ENCODE measurements around the gene PGM3. TPM values are rescaled to one million over a fixed set of nuclear protein-coding genes. Genes with fewer than 3 reads are reported as not detected.
A peak's percentile ranks its signal among the peaks of the same experiment; 100 is the strongest.

PGM3 gene
- total RNA-seq, 1 donor from 2014 or later = 86.9 TPM

- peak; percentile 86 for DNase-seq (ENCODE audit: low read depth)
Observed at GRCh38 chr6:83183082-83183828, 9.8 kb downstream of the PGM3 start.

- no peak for DNase-seq (ENCODE audit: low read depth)
Observed at GRCh38 chr6:83182114-83182513, 11.0 kb downstream of the PGM3 start.

GRCh38 chr6:83180426-83180950, 12.6 kb downstream of the PGM3 start:
- DNase-seq (ENCODE audit: low read depth) = no peak

GRCh38 chr6:83176246-83176645, 16.8 kb downstream of the PGM3 start:
- DNase-seq (ENCODE audit: low read depth) = no peak

GRCh38 chr6:83169511-83169910, 23.6 kb downstream of the PGM3 start:
- DNase-seq (ENCODE audit: low read depth) = peak; percentile 26

GRCh38 chr6:83169106-83169505, 24.0 kb downstream of the PGM3 start:
- no peak for DNase-seq (ENCODE audit: low read depth)

GRCh38 chr6:83168556-83168955, 24.5 kb downstream of the PGM3 start:
- DNase-seq (ENCODE audit: low read depth) = no peak

GRCh38 chr6:83167726-83168278, 25.3 kb downstream of the PGM3 start:
- no peak for DNase-seq (ENCODE audit: low read depth)

- no peak for DNase-seq (ENCODE audit: low read depth)
Observed at GRCh38 chr6:83160167-83160566, 32.9 kb downstream of the PGM3 start.

GRCh38 chr6:83155794-83156193, 37.3 kb downstream of the PGM3 start:
- no peak for DNase-seq (ENCODE audit: low read depth)

GRCh38 chr6:83153883-83154521, 39.1 kb downstream of the PGM3 start:
- DNase-seq (ENCODE audit: low read depth) = peak; percentile 31

- DNase-seq (ENCODE audit: low read depth) = peak; percentile 6
Observed at GRCh38 chr6:83152913-83153312, 40.2 kb downstream of the PGM3 start.

GRCh38 chr6:83151114-83151513, 42.0 kb downstream of the PGM3 start:
- no peak for DNase-seq (ENCODE audit: low read depth)

- DNase-seq (ENCODE audit: low read depth) = no peak
Observed at GRCh38 chr6:83138758-83139157, 54.3 kb downstream of the PGM3 start.

- no peak for DNase-seq (ENCODE audit: low read depth)
Observed at GRCh38 chr6:83138118-83138722, 54.8 kb downstream of the PGM3 start.

GRCh38 chr6:83132121-83132520, 60.9 kb downstream of the PGM3 start:
- DNase-seq (ENCODE audit: low read depth) = no peak

- DNase-seq (ENCODE audit: low read depth) = no peak
Observed at GRCh38 chr6:83127976-83128375, 65.1 kb downstream of the PGM3 start.

GRCh38 chr6:83127258-83127657, 65.8 kb downstream of the PGM3 start:
- no peak for DNase-seq (ENCODE audit: low read depth)

GRCh38 chr6:83126807-83127206, 66.3 kb downstream of the PGM3 start:
- no peak for DNase-seq (ENCODE audit: low read depth)

- no peak for DNase-seq (ENCODE audit: low read depth)
Observed at GRCh38 chr6:83126223-83126622, 66.8 kb downstream of the PGM3 start.

- DNase-seq (ENCODE audit: low read depth) = no peak
Observed at GRCh38 chr6:83125425-83125824, 67.6 kb downstream of the PGM3 start.

- DNase-seq (ENCODE audit: low read depth) = no peak
Observed at GRCh38 chr6:83124553-83124952, 68.5 kb downstream of the PGM3 start.
